DND-41 (cell line): ENCODE data around the gene TUBB2B.

Source experiments
- ATAC-seq: fragments of 200-7000 bp; cut with Tn5 transposase; 3 replicates; pipeline ENCODE4 v1.9.1; 2021; ENCODE audit warnings: low read depth; ENCODE audit not compliant: insufficient read depth
- DNase-seq: peaks from one replicate; pipeline ENCODE4 v3.0.0-alpha.2; 2020
- H2AFZ ChIP-seq: 2 replicates; pipeline ENCODE4 v1.6.0; 2012; ENCODE audit warnings: low read depth, low read length
- H3K27ac ChIP-seq: 2 replicates; pipeline ENCODE4 v1.5.1; 2012; ENCODE audit warnings: low read length, inconsistent platforms
- H3K27me3 ChIP-seq: fragments of 200-600 bp; sonication (generic); 2 replicates; pipeline ENCODE4 v1.6.0; 2012; ENCODE audit warnings: low read length, mild to moderate bottlenecking, inconsistent platforms; ENCODE audit not compliant: insufficient read depth, poor library complexity
- H3K36me3 ChIP-seq: 2 replicates; pipeline ENCODE4 v1.5.1; 2012; ENCODE audit warnings: low read length, inconsistent platforms; ENCODE audit not compliant: insufficient read depth
- H3K4me1 ChIP-seq: 2 replicates; pipeline ENCODE4 v1.5.1; 2012; ENCODE audit warnings: mild to moderate bottlenecking, low read length; ENCODE audit not compliant: insufficient read depth
- H3K4me2 ChIP-seq: 2 replicates; pipeline ENCODE4 v1.6.0; 2012; ENCODE audit warnings: mild to moderate bottlenecking, moderate library complexity, low read length, inconsistent platforms; ENCODE audit not compliant: insufficient read depth
- H3K4me3 ChIP-seq, 2 experiments: fragments of 200-600 bp in 1 of 2; shearing (Covaris generic) in 1 of 2; 2 replicates each; pipeline ENCODE4 v1.5.1; 2012 to 2016; ENCODE audit warnings: inconsistent platforms in 2 of 2, low read length in 2 of 2, mild to moderate bottlenecking in 2 of 2, low read depth in 1 of 2, moderate library complexity in 1 of 2
- H3K79me2 ChIP-seq: 2 replicates; pipeline ENCODE4 v1.6.0; 2012; ENCODE audit warnings: low read length, inconsistent platforms; ENCODE audit not compliant: insufficient read depth
- H3K9ac ChIP-seq: 2 replicates; pipeline ENCODE4 v1.6.0; 2012; ENCODE audit warnings: low read depth, mild to moderate bottlenecking, inconsistent platforms, low read length, moderate library complexity
- H3K9me3 ChIP-seq: 2 replicates; pipeline ENCODE4 v1.5.1; 2012; ENCODE audit warnings: low read length, moderate library complexity, mild to moderate bottlenecking, inconsistent platforms; ENCODE audit not compliant: insufficient read depth, severe bottlenecking
- H4K20me1 ChIP-seq: 2 replicates; pipeline ENCODE4 v1.6.0; 2012; ENCODE audit warnings: low read length; ENCODE audit not compliant: insufficient read depth
- CTCF ChIP-seq: IDR thresholded peaks from 2 replicates; pipeline ENCODE4 v1.5.1; 2012; ENCODE audit warnings: borderline replicate concordance, low read length, moderate library complexity, mild to moderate bottlenecking; ENCODE audit not compliant: poor library complexity, severe bottlenecking; ENCODE audit errors: extremely low read depth
- EZH2 ChIP-seq: IDR thresholded peaks from 3 replicates; pipeline ENCODE4 v1.6.1; 2012; ENCODE audit warnings: borderline replicate concordance, low read depth, mild to moderate bottlenecking, moderate library complexity, low read length, inconsistent platforms; ENCODE audit not compliant: severe bottlenecking

Gene TUBB2B

DNA sequence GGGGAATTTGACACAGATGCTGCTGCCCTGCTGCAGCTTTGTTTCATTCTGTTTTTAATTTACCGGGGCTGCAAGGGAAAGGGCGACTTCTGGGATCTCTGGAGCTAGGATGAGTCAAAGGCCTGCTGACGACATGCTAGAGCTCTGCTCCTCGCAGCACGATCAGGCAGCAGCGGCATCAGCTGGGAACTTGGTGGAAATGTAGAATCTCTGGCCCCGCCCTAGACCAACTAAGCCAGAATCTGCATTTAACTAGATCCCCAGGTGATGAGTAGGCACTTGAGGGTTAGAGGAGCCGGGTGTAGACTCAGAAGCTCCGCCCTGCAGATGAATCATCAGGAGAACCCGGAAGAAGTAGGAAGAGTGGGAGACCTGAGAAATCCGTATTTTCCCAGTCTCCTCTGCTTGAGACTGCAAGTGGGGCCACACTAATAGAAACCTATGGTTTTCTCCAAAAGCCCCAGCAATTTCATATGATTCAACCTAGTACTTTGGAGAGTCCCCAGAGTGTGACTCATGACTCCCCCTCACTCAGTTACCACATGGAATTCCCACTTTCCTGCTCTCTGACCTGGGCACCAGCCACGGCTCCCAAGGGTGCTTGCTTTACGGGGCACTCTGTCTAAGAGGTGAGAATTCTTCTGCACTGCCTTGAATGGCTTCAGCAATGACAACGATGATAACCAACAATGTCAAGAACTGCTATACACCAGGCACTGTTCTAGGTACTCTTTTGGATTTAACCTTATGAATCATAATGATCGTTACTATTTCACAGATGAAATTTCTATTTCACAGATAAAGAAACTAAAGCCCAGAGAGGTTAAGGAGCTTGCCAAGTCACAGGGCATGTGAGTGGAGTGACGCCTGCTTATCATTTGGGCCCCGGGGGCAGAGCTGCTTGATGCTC, 18.1 kb downstream of the TUBB2B start:
- Histone ChIP-seq H4K20me1 (no peaks in the 10 kb centered on the region), H2AFZ (no peak overlapping the region), H3K4me2 (no peak overlapping the region), H3K36me3 (no peaks in the 10 kb centered on the region), H3K4me1 (no peaks in the 10 kb centered on the region), H3K79me2 (no peaks in the 10 kb centered on the region), H3K4me3 (no peak overlapping the region), H3K9me3 (no peaks in the 10 kb centered on the region), H3K27me3 (peaks cover 24% of the 10 kb centered on the region), H3K27ac (no peak overlapping the region), H3K9ac (no peak overlapping the region)
- ATAC-seq (no peak), DNase-seq (no peak)
- TF ChIP-seq EZH2 (no peak), CTCF (no peak)

DNA sequence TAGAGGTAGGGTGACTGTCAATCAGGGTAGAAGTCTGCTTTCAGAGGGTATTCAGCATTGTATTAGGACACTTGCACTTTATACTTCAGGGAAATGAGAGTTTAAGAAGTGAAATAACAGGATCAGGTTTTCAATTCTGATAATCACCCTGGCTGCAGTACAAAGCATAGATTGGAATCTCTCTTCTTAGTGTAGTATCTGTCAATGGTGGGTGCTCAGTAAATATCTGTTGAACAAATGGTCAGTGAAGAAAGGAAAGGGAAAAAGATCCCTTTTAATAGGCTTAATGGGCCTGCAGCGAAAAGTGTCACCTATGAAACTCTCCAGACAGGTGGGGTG, 18.7 kb downstream of the TUBB2B start:
- H3K36me3 ChIP-seq: no peaks in the 10 kb centered on the region
- no peaks in the 10 kb centered on the region for H4K20me1 ChIP-seq
- no peak overlapping the region for H3K9ac ChIP-seq
- no peak overlapping the region for H2AFZ ChIP-seq
- H3K9me3 ChIP-seq: no peaks in the 10 kb centered on the region
- no peak overlapping the region for H3K27ac ChIP-seq
- DNase-seq (no peak), ATAC-seq (no peak)
- H3K4me3 ChIP-seq: no peak overlapping the region
- no peaks in the 10 kb centered on the region for H3K4me1 ChIP-seq
- H3K4me2 ChIP-seq: no peak overlapping the region
- TF ChIP-seq CTCF (no peak), EZH2 (no peak)
- H3K27me3 ChIP-seq: peaks cover 24% of the 10 kb centered on the region
- no peaks in the 10 kb centered on the region for H3K79me2 ChIP-seq

GRCh38 chr6:3208098-3208774, 19.2 kb downstream of the TUBB2B start:
- no peak overlapping the region for H2AFZ ChIP-seq
- H3K9ac ChIP-seq: no peak overlapping the region
- no peak overlapping the region for H3K27ac ChIP-seq
- no peak for DNase-seq
- TF ChIP-seq CTCF: no peak
- H3K4me1 ChIP-seq: no peaks in the 10 kb centered on the region
- no peak overlapping the region for H3K4me2 ChIP-seq
- H3K36me3 ChIP-seq: no peaks in the 10 kb centered on the region
- H3K79me2 ChIP-seq: no peaks in the 10 kb centered on the region
- no peaks in the 10 kb centered on the region for H3K9me3 ChIP-seq
- ATAC-seq: no peak
- no peak overlapping the region for H3K4me3 ChIP-seq
- peaks cover 27% of the 10 kb centered on the region for H3K27me3 ChIP-seq
- no peaks in the 10 kb centered on the region for H4K20me1 ChIP-seq
